ENCODE data around the gene MORF4L1. TPM values are rescaled to one million over a fixed set of nuclear protein-coding genes. Genes with fewer than 3 reads are reported as not detected.

MORF4L1 gene
- total and polyA plus RNA-seq, 2 experiments from 2014 or later: 520 to 571 TPM

DNA sequence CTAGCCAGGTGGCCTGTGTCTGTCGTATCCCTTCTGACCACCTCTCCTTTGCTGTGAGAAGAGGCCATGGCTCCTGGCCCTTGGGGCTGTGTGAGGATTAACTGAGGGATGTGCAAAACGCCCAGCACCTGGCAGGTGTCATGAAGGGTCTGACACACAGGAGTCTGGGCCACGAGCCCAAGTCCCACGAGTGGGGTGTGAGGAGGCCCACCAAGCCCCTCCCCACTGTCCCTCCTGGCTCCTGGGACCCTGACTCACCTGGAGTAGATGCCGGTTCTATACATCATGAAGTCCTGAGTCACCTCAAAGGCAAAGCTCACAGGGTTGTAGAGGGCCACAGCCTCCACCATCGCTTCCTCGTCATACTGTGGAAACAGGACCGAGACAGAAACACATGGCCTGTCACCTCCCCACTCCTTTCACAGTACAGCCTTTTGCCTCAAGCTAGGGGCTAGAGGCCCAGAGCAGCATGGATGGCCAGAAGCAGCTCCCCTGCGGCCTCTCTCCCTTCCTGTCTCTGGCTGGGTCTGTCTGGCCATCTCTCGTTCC is 52.5 kb downstream of the MORF4L1 start:
- peaks cover 30% of the 10 kb centered on the region for H3K36me3 Mint-ChIP-seq (ENCODE audit: low read depth)
- H4K20me1 ChIP-seq (replicated peaks; ENCODE audit: insufficient read depth): no peaks in the 10 kb centered on the region; the same call in 1 of the 2 replicates
- peaks cover 11% of the 10 kb centered on the region; the same call in 1 of the 2 replicates for H3K36me3 ChIP-seq (ENCODE audit: insufficient read depth)
- H3K27ac ChIP-seq (ENCODE audit: low read depth): no peak overlapping the region
- no peaks in the 10 kb centered on the region for H3K9me2 ChIP-seq (ENCODE audit: insufficient read depth)
- H3K4me3 ChIP-seq: no peak overlapping the region
- no peaks in the 10 kb centered on the region for H3K79me2 ChIP-seq (replicated peaks; ENCODE audit: insufficient read depth)
- no peaks in the 10 kb centered on the region for H3K27me3 ChIP-seq (ENCODE audit: insufficient read depth)
- no peaks in the 10 kb centered on the region for H3K4me1 ChIP-seq (ENCODE audit: insufficient read depth)
- no peaks in the 10 kb centered on the region; the same call in 2 of the 3 replicates for H3K9me3 Mint-ChIP-seq
- TF ChIP-seq EZH2phosphoT487 (IDR thresholded peaks at IDR 0.05; ENCODE audit: unreplicated experiment) (no peak), ETS1 (IDR thresholded peaks at IDR 0.05) (no peak), CREB1 (CRISPR knock-in tag; IDR thresholded peaks at IDR 0.05; ENCODE audit: low read depth) (no peak), STAT1 (IDR thresholded peaks at IDR 0.05; ENCODE audit: unreplicated experiment) (no peak)
- no peak overlapping the region for H3K4me3 Mint-ChIP-seq
- no peak for DNase-seq (ENCODE audit: low spot score)
- H3K27me3 Mint-ChIP-seq (ENCODE audit: insufficient read depth, low read depth, poor library complexity): peaks cover 15% of the 10 kb centered on the region
- H3K27ac Mint-ChIP-seq: no peak overlapping the region
- no peak overlapping the region for H3K4me2 ChIP-seq
- no peak for ATAC-seq
- H2AFZ ChIP-seq: no peak overlapping the region
- no peaks in the 10 kb centered on the region for H3F3A ChIP-seq (replicated peaks; ENCODE audit: low read depth)
- peaks cover 4% of the 10 kb centered on the region; the same call in 2 of the 3 replicates for H3K4me1 Mint-ChIP-seq

DNA sequence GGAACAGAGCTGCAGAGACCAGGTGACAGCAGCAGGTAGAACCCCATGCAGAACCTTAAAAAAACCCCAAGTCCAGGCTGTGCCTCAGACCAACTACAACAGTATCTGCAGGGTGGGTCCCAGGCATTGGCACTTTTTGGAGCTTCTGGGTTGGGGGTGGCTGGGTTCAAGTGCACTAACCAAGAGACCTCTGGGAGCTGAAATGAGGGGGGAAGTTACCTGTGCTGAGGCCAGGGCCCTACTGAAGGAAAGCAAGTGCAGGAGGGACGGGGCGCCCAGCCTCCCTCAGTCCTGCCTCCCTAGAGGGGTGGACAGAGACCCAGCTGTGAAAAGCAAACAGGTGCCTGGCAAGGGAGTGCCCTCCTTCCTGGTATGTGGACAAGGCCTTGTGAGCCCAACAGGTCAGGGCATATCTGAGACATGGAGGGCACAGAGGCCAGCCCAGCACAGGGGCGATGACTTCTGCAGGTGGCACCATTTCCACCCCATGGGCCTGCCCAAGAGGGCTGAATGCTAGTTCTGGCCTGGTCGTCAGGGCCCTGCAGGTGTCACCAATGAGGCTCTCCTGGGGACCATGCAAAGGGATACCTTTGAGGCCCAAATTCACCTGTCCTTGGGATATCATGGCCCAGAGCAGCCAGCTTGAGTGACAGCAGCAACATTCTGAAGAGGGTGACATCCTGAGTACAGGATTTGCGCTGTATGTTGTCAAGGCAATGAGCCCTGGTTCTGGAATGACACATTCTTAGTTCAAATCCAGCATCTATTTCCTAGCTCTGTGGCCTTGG is 53.5 kb downstream of the MORF4L1 start:
- H3K27ac ChIP-seq (ENCODE audit: low read depth): no peak overlapping the region
- H4K20me1 ChIP-seq (replicated peaks; ENCODE audit: insufficient read depth): no peaks in the 10 kb centered on the region
- DNase-seq (ENCODE audit: low spot score): peak; percentile 24
- peak; percentile 39; the same call in 2 of the 3 replicates for ATAC-seq
- H3K4me1 Mint-ChIP-seq: peaks cover 4% of the 10 kb centered on the region; the same call in 2 of the 3 replicates
- H3F3A ChIP-seq (replicated peaks; ENCODE audit: low read depth): no peaks in the 10 kb centered on the region
- no peaks in the 10 kb centered on the region for H3K4me1 ChIP-seq (ENCODE audit: insufficient read depth)
- peaks cover 28% of the 10 kb centered on the region for H3K36me3 Mint-ChIP-seq (ENCODE audit: low read depth)
- H3K4me3 Mint-ChIP-seq: no peak overlapping the region
- H3K27me3 ChIP-seq (ENCODE audit: insufficient read depth): no peaks in the 10 kb centered on the region
- no peak overlapping the region for H2AFZ ChIP-seq
- H3K9me3 Mint-ChIP-seq: no peaks in the 10 kb centered on the region; the same call in 2 of the 3 replicates
- peak in 1 of 2 experiments; percentile 53; a peak in 2 of 4 replicates for TF ChIP-seq CTCF (conservative IDR thresholded peaks at IDR 0.05; ENCODE audit: low read depth in 2 of 2)
- no peak for TF ChIP-seq STAT1 (IDR thresholded peaks at IDR 0.05; ENCODE audit: unreplicated experiment)
- peaks cover 7% of the 10 kb centered on the region; the same call in 1 of the 2 replicates for H3K36me3 ChIP-seq (ENCODE audit: insufficient read depth)
- H3K27me3 Mint-ChIP-seq (ENCODE audit: insufficient read depth, low read depth, poor library complexity): peaks cover 19% of the 10 kb centered on the region
- no peaks in the 10 kb centered on the region for H3K79me2 ChIP-seq (replicated peaks; ENCODE audit: insufficient read depth)
- H3K4me3 ChIP-seq: no peak overlapping the region
- H3K27ac Mint-ChIP-seq: no peak overlapping the region
- H3K4me2 ChIP-seq: no peak overlapping the region
- H3K9me2 ChIP-seq (ENCODE audit: insufficient read depth): no peaks in the 10 kb centered on the region

All from GM23338 (cell line).